Measurements from ENCODE around the gene RNF31.

DNA sequence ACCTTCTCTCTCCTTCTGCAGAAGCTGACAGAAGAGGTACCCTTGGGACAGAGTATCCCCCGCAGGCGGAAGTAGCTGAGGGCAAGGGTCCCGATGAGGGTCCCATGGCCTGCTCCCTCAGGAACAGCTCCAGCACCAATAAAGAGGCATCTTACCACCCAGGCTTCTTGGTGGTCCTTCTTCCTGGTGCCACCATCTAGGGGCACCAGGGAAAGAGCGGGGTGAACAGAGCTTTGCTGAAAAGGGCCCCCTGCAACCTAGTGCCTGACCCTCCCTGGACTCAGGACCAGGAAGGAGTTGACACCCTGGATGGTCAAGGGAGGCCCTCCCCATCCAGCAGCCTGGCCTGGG is 13.2 kb downstream of the RNF31 start:
- TF ChIP-seq PATZ1 (CRISPR knock-in tag; IDR thresholded peaks at IDR 0.05; ENCODE audit: borderline replicate concordance) (no peak), ARNTL (CRISPR knock-in tag; IDR thresholded peaks at IDR 0.05; ENCODE audit: borderline replicate concordance, low read depth) (no peak), RARB (CRISPR knock-in tag; IDR thresholded peaks at IDR 0.05) (no peak)
